HG03565 (cell line): ENCODE results near the gene FNDC1.

Source experiments
- ATAC-seq: cut with Tn5 transposase; IDR thresholded peaks from one replicate; pipeline ENCODE4 v1.9.1; 2021; ENCODE audit warnings: mild to moderate bottlenecking, moderate library complexity; ENCODE audit not compliant: unreplicated experiment

Gene FNDC1

DNA sequence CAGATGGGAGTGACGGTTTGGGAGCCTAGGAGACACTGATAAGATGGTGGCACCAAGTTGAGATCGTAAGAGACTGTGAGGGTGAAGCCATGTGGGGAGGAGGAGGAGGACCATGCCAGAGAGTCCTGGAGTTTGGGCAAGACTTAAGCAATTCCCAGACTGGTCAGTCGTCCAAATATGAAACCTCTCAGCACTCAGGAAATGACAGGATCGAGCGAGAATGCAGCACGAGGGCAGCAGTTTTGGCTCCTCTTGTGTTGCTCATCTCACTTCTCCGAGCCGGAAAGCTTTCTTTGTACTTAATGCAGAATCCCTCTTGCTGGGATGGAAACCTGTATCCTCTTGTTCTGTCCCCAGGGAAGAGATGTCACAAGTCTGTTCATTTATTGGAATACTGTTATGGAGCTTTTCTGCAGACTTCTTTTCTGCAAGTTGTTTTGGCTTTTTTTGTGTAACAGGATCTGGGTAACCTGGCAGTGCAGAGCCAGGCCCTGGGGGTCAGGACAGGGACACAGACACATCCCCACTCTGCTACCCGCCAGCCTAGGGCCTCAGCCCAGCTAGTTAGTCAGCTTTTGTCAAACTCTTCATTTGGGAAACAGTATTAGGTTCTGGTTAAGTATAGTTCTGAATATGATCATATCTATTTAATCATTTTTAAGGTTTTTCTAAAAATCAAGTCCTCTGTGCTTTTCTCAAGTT, 34.3 kb downstream of the FNDC1 start:
- no peak for ATAC-seq

DNA sequence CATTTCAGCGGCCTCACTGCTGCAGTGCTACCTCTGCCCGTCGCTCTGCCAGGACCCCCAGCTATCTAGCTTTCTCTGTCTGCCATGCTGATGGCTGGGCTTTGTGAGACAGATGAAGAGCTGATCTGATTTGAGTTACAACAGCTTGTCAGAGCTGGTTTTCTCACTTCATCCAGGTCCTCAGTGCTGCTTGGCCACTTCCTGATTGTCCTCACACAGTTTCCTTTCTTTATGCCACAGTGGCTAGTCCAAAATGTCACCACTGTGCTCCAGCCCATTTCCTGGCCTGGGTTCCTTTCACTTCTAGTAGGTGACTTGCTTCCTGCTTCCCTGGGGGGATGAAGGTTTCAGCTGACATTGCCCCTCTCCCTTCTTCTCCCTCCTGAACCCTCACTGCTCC, 35.4 kb downstream of the FNDC1 start:
- no peak for ATAC-seq

DNA sequence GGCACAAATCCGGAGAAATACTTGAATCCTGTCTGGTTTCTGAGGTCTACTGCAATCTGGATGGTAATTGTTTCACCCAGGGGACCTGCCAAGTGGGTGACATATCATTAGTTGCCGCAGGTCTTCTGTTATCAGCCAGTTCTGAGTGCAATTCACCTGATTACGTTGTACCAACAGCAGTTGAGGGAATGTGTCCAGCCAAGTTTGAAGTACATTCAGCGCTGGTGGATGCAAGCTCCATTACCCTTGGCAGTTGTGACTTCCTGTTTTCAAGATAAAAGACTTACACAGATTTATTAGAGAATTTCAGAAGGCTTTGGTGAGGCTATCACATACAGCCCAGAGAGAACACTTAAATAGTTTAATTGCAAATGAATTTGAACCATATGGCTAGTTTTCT, 42.8 kb downstream of the FNDC1 start:
- no peak for ATAC-seq

DNA sequence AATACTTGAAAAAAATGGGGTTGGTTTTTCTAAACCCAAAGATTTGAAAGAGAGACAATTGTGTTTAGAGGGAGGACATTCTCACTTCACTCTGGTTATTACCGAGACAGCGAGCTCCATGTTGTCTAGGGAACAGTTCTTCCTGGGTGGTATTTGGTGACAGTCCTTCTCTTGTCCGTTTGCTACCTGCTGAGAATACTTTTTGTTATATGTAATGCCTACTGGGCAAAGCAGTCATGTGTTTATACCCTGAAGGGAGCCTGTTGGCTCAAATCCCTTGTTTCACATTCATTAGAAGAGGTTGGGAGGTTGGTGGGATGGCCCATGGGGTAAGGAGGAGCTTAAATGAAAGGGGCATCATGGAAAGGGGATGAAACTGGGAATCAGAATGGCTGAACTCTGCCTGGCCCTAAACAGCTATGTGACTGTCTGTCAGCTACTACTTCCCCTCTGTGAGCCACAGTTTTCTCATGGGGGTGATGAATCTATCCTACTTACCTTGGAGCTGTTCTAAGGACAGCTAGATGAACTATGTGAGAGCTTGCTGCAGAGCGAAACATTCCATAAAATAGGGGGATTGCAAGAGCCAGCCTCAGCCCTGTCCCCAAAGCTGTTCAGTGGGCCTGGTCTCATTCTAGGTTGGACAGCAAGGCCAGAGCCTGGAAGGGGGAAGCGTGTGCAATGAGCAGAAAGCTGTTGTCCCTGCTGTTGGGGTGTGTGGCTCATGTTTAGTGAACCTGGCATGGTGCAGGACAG, 43.5 kb downstream of the FNDC1 start:
- ATAC-seq, result no peak

DNA sequence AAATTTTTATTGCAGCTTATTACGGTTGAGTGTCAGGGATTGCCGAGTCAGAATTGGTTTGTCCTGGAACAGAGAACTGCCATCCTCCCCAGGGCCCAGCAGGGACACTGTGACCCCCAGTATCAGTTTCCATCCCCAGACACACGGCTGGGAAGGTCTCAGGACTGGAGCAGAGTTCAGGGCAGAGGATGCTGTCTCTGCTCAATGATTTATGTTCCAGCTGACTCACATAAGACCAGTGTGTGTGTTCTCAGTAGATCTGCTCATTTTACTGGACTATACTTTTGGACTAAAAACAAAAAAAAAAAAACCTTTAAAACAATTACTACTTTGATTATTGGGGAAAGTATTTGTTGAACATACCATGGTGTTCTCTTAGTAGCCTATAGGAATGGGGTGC, 44.2 kb downstream of the FNDC1 start:
- no peak for ATAC-seq

DNA sequence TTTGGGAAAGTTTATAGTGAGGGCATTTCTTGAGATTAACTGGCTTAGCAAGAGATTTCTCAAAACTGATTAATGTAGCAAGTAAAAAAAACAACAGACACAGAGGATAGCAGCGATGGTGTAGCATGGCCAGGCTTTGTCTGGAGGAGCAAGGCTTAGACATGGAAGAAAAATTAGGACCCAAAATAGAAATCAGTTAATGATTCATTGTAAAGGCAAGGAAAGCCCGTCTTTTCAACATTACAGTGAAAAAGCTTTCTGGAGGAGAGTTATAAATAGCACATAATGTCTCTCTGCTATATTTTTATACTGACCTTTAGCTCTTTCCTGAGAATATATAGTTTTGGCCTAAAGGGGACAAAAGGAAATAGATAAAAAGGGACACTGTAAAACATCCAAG, 45.1 kb downstream of the FNDC1 start:
- ATAC-seq, result no peak

DNA sequence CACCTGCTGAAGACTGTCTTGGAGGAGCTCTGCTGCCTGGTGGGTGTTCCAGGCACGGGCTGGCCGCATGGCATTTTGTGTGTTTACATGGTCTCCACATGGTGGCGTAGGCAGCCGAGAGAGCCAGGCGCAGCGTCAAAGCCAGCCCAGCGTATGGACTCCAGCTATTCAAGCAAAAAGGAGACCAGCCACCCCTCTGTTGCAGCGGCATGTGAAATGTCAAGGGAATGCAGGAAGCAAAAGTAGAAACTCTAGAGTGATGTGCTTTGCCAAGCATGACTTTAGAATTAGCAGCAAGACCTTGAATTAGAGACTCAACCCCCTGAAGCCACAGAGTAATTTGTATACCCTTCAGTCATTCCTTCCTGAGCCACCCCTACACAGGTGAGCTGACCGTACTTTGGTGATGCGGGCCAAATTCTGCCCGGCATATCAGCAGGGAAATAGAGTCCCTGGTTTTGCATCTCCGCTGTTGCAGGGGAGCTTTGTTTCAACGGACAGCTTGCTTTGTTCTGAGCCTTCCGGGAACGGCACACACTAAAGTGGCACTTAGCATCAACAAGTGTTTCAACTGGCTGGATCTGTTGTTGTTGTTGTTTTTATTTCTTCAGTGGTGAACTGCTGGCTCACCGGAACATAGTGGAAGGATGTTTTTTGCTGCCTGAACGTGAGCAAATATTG, 48.5 kb downstream of the FNDC1 start:
- ATAC-seq, result peak; percentile 72

DNA sequence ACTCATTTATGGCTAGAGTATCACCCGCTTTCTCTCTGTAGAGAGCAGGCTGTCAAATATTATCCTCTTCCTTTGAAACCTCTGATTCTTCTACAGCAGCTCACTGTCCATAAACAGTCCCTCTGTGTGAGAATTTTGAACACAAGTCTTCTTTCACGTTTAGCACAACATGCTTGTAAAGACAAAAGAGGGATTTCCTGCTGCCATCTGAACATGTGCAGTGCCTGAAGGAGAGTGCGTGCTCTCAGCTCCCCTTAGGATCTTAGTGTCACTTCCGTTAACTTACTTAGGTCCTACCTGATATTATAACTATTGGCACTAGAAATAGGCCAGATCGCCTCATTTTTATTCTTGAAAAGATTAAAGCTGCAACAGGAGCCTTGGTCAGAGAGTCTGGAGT, 50.9 kb downstream of the FNDC1 start:
- ATAC-seq, result no peak

DNA sequence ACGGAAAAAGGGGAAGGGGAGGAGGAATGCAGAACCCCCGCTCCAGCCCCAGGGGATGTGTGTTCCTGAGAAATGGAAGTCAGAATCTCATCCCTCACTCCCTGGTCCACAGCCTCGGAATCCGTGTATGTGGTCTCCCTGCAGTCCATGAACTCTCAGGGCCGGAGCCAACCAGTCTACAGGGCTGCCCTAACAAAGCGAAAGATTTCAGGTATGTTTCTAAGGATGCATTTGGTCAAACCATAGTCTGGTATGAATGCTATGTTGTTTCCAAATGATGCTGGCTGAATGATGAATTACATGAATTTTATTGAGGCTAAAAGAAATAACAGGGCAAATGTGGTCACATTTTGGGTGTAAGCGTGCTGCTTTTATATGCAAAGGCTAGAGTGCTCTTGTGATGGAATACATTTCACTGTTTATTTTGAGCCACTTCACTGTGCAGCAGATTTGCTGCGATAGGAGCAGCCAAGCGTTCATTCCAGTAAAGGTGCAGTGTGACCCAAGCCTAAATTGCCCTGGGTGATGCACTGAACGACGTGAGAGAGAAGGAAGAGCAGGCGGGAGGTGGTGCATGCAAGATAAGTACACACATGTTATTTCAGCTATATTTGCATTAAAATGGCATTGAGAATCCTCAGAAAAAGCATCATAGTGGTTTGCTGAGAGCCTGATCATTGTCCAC, 52.4 kb downstream of the FNDC1 start:
- ATAC-seq, result no peak

DNA sequence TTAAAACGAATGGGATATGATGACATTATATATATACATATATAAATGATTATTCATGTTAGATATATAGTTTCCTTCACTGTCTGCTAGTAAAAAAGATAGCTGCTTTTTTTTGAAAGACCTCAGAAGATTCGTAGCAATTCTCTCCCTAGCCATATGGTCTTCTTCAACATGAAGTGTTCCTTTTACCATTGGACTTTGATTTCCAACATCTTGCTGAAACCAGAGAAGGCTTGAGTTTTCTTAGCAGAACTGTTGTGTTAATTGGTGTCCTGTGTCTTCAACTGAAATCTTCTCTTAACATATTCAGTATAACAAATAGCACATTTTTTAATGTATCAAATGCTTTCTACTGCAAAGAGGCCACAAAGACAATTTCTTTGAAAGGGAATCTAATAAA, 55.3 kb downstream of the FNDC1 start:
- no peak for ATAC-seq

DNA sequence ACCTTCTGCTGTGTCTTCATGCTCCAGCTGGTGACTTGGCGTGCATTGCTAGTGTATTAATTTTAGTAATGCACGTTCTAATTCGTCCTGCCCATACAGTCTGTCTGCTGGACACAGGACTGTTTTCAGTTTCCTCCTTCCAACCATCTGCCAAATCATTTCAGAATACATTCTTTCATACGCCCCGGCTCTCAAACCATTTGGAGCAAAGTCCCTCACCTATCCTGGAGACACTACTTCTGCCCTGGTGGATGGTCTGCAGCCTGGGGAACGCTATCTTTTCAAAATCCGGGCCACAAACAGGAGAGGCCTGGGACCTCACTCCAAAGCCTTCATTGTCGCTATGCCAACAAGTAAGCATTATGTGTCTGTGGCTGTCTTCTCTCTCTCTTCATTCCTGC, 60.5 kb downstream of the FNDC1 start:
- no peak for ATAC-seq

DNA sequence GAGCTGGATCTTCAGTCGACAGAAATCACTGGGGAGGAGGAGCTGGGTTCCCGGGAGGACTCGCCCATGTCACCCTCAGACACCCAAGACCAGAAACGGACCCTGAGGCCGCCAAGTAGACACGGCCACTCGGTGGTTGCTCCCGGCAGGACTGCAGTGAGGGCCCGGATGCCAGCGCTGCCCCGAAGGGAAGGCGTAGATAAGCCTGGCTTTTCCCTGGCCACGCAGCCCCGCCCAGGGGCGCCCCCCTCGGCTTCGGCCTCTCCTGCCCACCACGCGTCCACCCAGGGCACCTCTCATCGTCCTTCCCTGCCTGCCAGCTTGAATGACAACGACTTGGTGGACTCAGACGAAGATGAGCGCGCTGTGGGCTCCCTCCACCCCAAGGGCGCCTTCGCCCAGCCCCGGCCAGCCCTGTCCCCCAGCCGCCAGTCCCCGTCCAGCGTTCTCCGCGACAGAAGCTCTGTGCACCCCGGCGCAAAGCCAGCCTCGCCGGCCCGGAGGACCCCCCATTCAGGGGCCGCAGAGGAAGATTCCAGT, 63.0 kb downstream of the FNDC1 start:
- ATAC-seq, result no peak

DNA sequence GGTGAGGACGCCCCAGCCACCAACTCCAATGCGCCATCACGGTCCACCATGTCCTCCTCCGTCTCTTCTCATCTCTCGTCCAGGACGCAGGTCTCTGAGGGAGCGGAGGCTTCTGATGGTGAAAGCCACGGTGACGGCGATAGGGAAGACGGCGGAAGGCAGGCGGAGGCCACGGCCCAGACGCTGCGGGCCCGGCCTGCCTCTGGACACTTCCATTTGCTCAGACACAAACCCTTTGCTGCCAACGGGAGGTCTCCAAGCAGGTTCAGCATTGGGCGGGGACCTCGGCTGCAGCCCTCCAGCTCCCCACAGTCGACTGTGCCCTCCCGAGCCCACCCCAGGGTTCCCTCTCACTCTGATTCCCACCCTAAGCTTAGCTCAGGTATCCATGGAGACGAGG, 63.6 kb downstream of the FNDC1 start:
- ATAC-seq, result no peak

DNA sequence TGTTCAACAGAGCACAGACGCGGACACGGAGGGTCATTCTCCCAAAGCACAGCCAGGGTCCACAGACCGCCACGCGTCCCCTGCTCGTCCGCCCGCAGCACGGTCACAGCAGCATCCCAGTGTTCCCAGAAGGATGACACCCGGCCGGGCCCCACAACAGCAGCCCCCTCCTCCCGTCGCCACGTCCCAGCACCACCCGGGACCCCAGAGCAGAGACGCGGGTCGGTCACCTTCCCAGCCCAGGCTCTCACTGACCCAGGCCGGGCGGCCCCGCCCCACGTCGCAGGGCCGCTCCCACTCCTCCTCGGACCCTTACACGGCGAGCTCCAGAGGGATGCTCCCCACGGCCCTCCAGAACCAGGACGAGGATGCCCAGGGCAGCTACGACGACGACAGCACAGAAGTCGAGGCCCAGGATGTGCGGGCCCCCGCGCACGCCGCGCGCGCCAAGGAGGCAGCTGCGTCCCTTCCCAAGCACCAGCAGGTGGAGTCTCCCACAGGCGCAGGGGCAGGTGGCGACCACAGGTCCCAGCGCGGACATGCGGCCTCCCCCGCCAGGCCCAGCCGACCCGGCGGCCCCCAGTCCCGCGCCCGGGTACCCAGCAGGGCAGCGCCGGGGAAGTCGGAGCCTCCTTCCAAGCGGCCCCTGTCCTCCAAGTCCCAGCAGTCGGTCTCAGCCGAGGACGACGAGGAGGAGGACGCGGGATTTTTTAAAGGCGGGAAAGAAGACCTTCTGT, 64.3 kb downstream of the FNDC1 start:
- no peak for ATAC-seq

DNA sequence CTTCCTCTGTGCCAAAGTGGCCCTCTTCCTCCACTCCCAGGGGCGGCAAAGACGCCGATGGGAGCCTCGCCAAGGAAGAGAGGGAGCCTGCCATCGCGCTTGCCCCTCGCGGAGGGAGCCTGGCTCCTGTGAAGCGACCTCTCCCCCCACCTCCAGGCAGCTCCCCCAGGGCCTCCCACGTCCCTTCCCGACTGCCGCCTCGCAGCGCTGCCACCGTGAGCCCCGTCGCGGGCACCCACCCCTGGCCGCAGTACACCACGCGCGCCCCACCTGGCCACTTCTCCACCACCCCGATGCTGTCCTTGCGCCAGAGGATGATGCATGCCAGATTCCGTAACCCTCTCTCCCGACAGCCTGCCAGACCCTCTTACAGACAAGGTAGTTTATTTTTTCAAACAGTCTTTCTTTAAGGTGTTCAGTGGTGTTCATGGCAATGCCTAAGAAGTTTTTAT, 64.9 kb downstream of the FNDC1 start:
- ATAC-seq, result no peak

DNA sequence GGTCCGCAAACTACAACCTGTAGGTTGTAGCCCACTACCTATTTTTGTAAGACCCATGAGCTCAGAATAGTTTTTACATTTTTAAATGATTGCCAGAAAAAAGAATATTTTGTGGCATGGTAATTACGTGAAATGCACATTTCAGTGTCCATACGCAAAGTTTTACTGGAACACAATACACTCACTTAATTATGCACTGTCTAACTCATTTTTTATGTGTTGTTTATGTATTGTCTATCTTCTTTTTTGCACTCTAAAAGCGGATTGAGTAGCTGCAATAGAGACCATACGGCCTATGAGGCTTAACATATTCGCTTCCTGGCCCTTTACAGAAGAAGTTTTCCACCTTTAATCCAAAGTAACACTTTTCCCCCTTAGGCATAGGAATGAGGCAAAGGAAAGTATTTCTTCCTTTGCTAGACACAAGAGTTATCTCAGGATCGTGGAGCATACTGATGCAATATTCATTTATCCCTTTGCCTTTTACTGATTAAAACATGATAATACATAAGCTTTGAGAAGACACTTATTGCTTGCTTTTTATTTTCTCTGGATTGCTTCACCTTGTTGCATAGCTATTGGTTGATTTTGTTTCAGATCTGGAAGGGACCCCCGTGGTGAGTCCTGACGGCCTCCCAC, 69.8 kb downstream of the FNDC1 start:
- ATAC-seq, result no peak

DNA sequence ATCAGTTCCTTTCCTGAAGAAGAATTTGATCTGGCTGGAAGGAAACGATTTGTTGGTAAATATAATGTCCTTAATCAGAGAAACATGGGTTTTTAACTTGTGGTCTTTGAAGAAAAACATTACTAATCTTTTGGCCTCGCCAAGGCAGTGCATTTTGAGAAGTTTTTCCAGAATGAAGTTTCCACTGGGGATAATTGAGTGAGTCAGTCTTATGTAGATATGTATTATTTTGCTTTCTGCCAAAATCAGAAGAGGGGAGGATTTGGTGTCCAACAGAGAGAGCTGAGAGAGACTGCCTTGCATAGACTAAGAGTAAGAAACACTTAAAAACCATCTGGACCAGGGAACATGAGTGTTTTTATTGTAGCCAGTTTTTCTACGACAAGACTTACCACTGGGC, 79.9 kb downstream of the FNDC1 start:
- no peak for ATAC-seq

DNA sequence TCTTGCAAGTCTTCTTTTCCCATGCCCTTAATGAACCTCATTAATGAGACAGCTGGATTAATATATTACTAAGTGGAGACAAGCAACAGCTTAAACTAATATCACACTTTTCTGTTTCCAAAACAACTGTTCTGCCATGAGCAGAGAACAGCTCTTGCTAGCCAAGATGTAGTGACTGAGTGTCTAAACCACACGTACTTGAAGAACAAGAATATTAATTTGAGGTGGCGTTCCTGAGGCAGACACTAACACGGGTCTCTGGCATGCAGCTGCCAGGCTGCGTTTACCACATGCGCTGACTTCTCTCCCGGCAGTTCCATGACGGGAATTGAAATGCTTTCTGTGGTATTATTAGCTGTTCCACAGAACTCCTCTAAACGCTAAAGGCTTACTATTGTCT, 80.6 kb downstream of the FNDC1 start:
- ATAC-seq, result no peak

DNA sequence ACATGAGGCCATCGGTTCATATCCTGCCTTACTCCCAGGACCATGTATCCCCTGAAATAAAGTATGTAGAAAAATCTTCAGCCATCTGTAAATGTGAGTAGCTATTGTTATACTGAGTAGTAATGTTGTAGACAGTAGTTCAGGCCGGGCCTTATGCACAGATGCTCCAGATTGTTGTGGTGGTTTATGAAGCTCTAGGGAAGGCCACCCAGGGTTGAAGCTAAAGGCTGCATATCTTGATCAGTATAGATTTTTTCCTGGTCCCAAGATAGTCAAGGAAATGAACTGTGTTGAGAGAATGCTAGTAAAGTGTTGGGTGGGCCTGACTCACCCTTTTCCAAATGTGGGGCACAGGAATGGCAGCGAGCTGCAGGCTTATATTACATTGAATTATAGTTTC, 81.4 kb downstream of the FNDC1 start:
- ATAC-seq, result no peak

DNA sequence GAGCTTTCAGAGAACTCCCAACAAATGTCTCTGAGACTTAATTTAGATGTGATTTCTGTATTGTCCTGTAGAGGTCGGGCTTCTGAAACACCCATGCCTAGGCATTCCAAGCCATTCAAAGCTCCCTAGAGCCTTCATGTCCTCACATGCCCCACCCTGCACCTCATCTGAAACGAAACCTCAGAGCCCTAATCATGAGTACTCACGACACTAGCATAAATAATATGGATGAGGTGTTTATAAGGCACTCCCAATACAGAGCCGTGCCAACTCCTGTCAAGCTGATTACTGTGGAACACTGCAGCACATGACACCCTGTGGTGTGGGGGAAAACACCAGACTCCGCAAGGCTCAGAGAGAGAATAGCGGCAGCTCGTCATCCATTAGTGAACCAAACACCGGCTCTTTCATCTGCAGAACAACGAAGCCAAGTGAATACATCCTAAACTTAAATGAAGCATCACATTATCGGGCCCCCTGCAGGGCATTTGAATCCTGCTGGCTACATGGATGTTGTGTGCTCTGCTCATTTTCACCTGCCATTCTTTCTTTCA, 83.8 kb downstream of the FNDC1 start:
- ATAC-seq, result peak; percentile 59
